Measurements from ENCODE around the gene HIVEP1. TPM values are rescaled to one million over a fixed set of nuclear protein-coding genes. Genes with fewer than 3 reads are reported as not detected.

Gene HIVEP1
- total and polyA plus RNA-seq, 2 of the 8 experiments (the other 6 are each of a cell fraction or from before 2014, with no cell fraction given): 22.6 to 23.1 TPM

DNA sequence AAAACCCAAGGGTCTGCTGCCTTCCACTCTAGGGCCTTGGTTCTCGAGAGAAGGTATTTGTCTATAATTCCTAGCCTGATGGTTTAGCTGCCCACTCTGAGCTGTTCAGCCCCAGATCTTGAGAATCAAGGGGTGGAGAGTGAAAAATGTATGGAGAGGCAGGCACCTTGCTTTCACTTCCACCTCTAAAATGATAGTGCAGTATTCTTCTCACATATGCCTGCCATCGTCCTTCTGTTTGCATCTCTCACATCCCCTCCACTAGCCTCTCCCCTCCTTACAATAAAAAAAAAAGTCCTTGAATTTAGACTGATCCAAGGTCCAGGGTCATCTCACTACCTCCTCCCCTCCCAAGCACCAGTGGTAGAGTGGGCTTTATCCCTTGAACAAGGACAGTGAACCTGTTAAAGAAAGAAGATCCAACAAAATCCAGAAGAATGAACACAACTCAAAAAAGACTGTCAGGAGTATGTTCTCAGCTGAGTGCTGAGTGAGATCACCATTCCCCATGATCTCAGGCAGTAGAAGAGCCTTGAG, 104.2 kb downstream of the HIVEP1 start:
- no peak overlapping the region for H3K18ac ChIP-seq (ENCODE audit: extremely low read depth, low read length)
- no peak overlapping the region for H3K4me2 ChIP-seq (ENCODE audit: insufficient read depth in 1 of 2, low read depth in 2 of 2, low read length in 2 of 2)
- no peak overlapping the region for H3K56ac ChIP-seq (replicated peaks; ENCODE audit: insufficient read length, low read depth, low read length)
- H2AFZ ChIP-seq (ENCODE audit: low read length): no peak overlapping the region
- no peaks in the 10 kb centered on the region for H4K20me1 ChIP-seq (replicated peaks in 1 of 2; ENCODE audit: control insufficient read depth in 1 of 2, insufficient read depth in 2 of 2, low read length in 2 of 2)
- peaks cover 0 to 27% of the 10 kb centered on the region in 2 experiments; a peak in 2 of 4 replicates for H3K79me2 ChIP-seq (ENCODE audit: control insufficient read depth in 1 of 2, insufficient read depth in 2 of 2, low read length in 2 of 2)
- H4K5ac ChIP-seq (ENCODE audit: insufficient read length, low read depth, low read length): no peak overlapping the region
- no peak overlapping the region for H3K9ac ChIP-seq (replicated peaks in 1 of 4; ENCODE audit: extremely low read depth in 1 of 4, low read depth in 3 of 4, low read length in 3 of 4)
- DNase-seq (ENCODE audit: low read depth in 1 of 2, low spot score in 2 of 2) (no peak), FAIRE-seq (no peak)
- peaks cover 5 to 16% (median 15%) of the 10 kb centered on the region in 4 experiments; a peak in 7 of 8 replicates for H3K36me3 ChIP-seq (ENCODE audit: control insufficient read depth in 2 of 4, insufficient read depth in 4 of 4, low read length in 3 of 4)
- no peak overlapping the region for H3K4ac ChIP-seq (replicated peaks; ENCODE audit: insufficient read length, low read depth, low read length)
- no peak overlapping the region for H2BK120ac ChIP-seq (replicated peaks; ENCODE audit: low read depth, low read length)
- H3K14ac ChIP-seq (ENCODE audit: insufficient read length): no peak overlapping the region
- H2BK12ac ChIP-seq (ENCODE audit: low read depth, low read length): no peak overlapping the region
- no peak overlapping the region for H2AK5ac ChIP-seq (ENCODE audit: low read depth, low read length)
- no peak overlapping the region for H2BK15ac ChIP-seq (ENCODE audit: low read length)
- no peak overlapping the region for H3K4me3 ChIP-seq (ENCODE audit: extremely low read depth in 1 of 4, insufficient read depth in 2 of 4, low read depth in 3 of 4, low read length in 4 of 4)
- H3K9me3 ChIP-seq (ENCODE audit: insufficient read depth in 2 of 2, low read depth in 1 of 2, low read length in 1 of 2): no peaks in the 10 kb centered on the region
- H2BK5ac ChIP-seq (ENCODE audit: low read depth, low read length): no peak overlapping the region
- H3K79me1 ChIP-seq (ENCODE audit: low read depth, low read length): no peaks in the 10 kb centered on the region; the same call in 1 of the 2 replicates
- H2BK20ac ChIP-seq (ENCODE audit: low read length): no peak overlapping the region
- H3K23me2 ChIP-seq (ENCODE audit: low read depth, low read length): no peaks in the 10 kb centered on the region
- H3K27ac ChIP-seq (ENCODE audit: low read depth, low read length): no peak overlapping the region
- ChIA-PET POLR2A (ENCODE audit: partially characterized antibody) (no interaction called here), CTCF (ENCODE audit: partially characterized antibody) (interaction anchor here (0.8 kb wide), 1 partner anchor 208 kb away, joined by 3 read pairs; no protein-coding TSS in a partner anchor)
- no peak for TF ChIP-seq ASH2L (IDR thresholded peaks at IDR 0.05; ENCODE audit: low read length)
- no peak for TF ChIP-seq HDAC6 (IDR thresholded peaks at IDR 0.05; ENCODE audit: low read depth, low read length)
- TF ChIP-seq, protein P1, sequence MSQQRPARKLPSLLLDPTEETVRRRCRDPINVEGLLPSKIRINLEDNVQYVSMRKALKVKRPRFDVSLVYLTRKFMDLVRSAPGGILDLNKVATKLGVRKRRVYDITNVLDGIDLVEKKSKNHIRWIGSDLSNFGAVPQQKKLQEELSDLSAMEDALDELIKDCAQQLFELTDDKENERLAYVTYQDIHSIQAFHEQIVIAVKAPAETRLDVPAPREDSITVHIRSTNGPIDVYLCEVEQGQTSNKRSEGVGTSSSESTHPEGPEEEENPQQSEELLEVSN (IDR thresholded peaks at IDR 0.05): no peak
- no peaks in the 10 kb centered on the region for H3K27me3 ChIP-seq (replicated peaks in 1 of 4; ENCODE audit: control insufficient read depth in 3 of 4, extremely low read depth in 1 of 4, insufficient read depth in 3 of 4, low read length in 3 of 4)
- no peak overlapping the region for H3K23ac ChIP-seq (ENCODE audit: insufficient read length)
- 97% methylated on average over 2 of the region's 2 CpGs; no CpG with 5 or more reads in 1 of the 2 experiments for WGBS, 2 experiments (ENCODE audit: extremely low coverage in 1 of 2, insufficient coverage in 1 of 2, insufficient read length in 1 of 2, insufficient replicate concordance in 2 of 2, low coverage in 1 of 2, low lambda C conversion rate in 2 of 2, missing lambda C conversion rate in 1 of 2)
- no peak overlapping the region for H4K8ac ChIP-seq (ENCODE audit: extremely low read depth, insufficient read depth, low read length)
- no peak overlapping the region for H4K91ac ChIP-seq (replicated peaks; ENCODE audit: insufficient read length, low read length)
- H3K4me1 ChIP-seq (replicated peaks in 1 of 4; ENCODE audit: control insufficient read depth in 3 of 4, insufficient read depth in 4 of 4, low read length in 3 of 4): peaks cover 0 to 4% (median 2%) of the 10 kb centered on the region in 4 experiments; a peak in 3 of 7 replicates
